22Rv1 (cell line): ENCODE data around the gene TGM1.

Experiments
- H3K27ac ChIP-seq: fragments of 450-650 bp; 2 replicates; pipeline ENCODE4 v1.5.1; 2017
- CTCF ChIP-seq: fragments of 450-650 bp; IDR thresholded peaks from 2 replicates; pipeline ENCODE4 v1.5.1; 2017; ENCODE audit warnings: mild to moderate bottlenecking
- ZFX ChIP-seq: fragments of 450-650 bp; IDR thresholded peaks from 2 replicates; pipeline ENCODE4 v1.6.1; 2017; ENCODE audit warnings: antibody characterized with exemption, borderline replicate concordance

TGM1 gene

GRCh38 chr14:24274101-24274543 is 11.1 kb upstream of the TGM1 start:
- TF ChIP-seq CTCF (no peak), ZFX (no peak)
- peak overlapping the region; percentile 10; the same call in 1 of the 2 replicates for H3K27ac ChIP-seq

GRCh38 chr14:24273422-24273998 is 10.5 kb upstream of the TGM1 start:
- TF ChIP-seq ZFX (no peak), CTCF (peak; percentile 22; the same call in 1 of the 2 replicates)

GRCh38 chr14:24272467-24272866 is 9.5 kb upstream of the TGM1 start:
- H3K27ac ChIP-seq: no peak overlapping the region
- TF ChIP-seq ZFX: no peak
- no peak for TF ChIP-seq CTCF

More at GRCh38 chr14:24273422-24273998, 10.5 kb upstream of the TGM1 start:
- H3K27ac ChIP-seq: peak overlapping the region; percentile 10; the same call in 1 of the 2 replicates

GRCh38 chr14:24271834-24272263 is 8.9 kb upstream of the TGM1 start:
- peak overlapping the region; percentile 91 for H3K27ac ChIP-seq
- TF ChIP-seq ZFX (no peak), CTCF (no peak)

GRCh38 chr14:24271134-24271833 is 8.3 kb upstream of the TGM1 start, which contains the start of gene RABGGTA:
Gene RABGGTA (minus strand): TSS chr14:24271597. CDS start chr14:24271115, 482 bp downstream.
- H3K27ac ChIP-seq: peak within 1 kb of the TSS; percentile 91
- TF ChIP-seq CTCF: peak; percentile 86
- no peak for TF ChIP-seq ZFX

- TF ChIP-seq ZFX: no peak
- peak overlapping the region; percentile 91 for H3K27ac ChIP-seq
These were observed 7.7 kb upstream of the TGM1 start for GRCh38 chr14:24270537-24271133.

- TF ChIP-seq ZFX (no peak), CTCF (no peak)
- H3K27ac ChIP-seq: no peak overlapping the region
These were observed 7.0 kb upstream of the TGM1 start for GRCh38 chr14:24269910-24270536.
